GM12891 (cell line): ENCODE measurements around the gene COQ10A.

Experiments
- POLR2AphosphoS5 ChIP-seq: IDR thresholded peaks from 2 replicates; pipeline ENCODE4 v1.6.1; 2011; ENCODE audit warnings: low read depth, low read length, control low read depth
- POU2F2 ChIP-seq: IDR thresholded peaks from 2 replicates; pipeline ENCODE4 v1.6.1; 2011; ENCODE audit warnings: low read depth, mild to moderate bottlenecking, control low read depth, low read length, moderate library complexity

- TF ChIP-seq POLR2AphosphoS5 = no peak
- no peak for TF ChIP-seq POU2F2
These were observed 32.6 kb downstream of the COQ10A start for GRCh38 chr12:56299308-56299852.
